Progenitor cell of endocrine pancreas (in vitro differentiated cells): ENCODE measurements around the gene ZNF568. TPM values are rescaled to one million over a fixed set of nuclear protein-coding genes. Genes with fewer than 3 reads are reported as not detected.

Experiments used
- DNase-seq: peaks from one replicate; pipeline ENCODE4 v3.0.0; 2021; ENCODE audit warnings: low spot score; ENCODE audit not compliant: unreplicated experiment
- H3K27ac Mint-ChIP-seq: 2 replicates; pipeline ENCODE4 v1.8.0; 2021; ENCODE audit warnings: mild to moderate bottlenecking, moderate library complexity, mixed read lengths
- H3K27me3 Mint-ChIP-seq: 2 replicates; pipeline ENCODE4 v1.8.0; 2021; ENCODE audit warnings: mixed read lengths
- H3K36me3 Mint-ChIP-seq: 2 replicates; pipeline ENCODE4 v1.8.0; 2022; ENCODE audit warnings: mixed read lengths; ENCODE audit not compliant: insufficient read depth
- H3K4me1 Mint-ChIP-seq: 2 replicates; pipeline ENCODE4 v1.8.0; 2021; ENCODE audit warnings: low read depth, mixed read lengths
- H3K4me3 Mint-ChIP-seq: 2 replicates; pipeline ENCODE4 v1.8.0; 2021; ENCODE audit warnings: low read depth, mild to moderate bottlenecking, moderate library complexity, mixed read lengths
- H3K9me3 Mint-ChIP-seq: 2 replicates; pipeline ENCODE4 v1.8.0; 2021; ENCODE audit warnings: low read depth, mixed read lengths
- CTCF ChIP-seq: fragments of 200-600 bp; sonication (generic); IDR thresholded peaks from one replicate; pipeline ENCODE4 v1.5.0; 2021; ENCODE audit warnings: antibody characterized with exemption, mild to moderate bottlenecking; ENCODE audit not compliant: unreplicated experiment
- total RNA-seq: library from RNA; stranded (reverse); gene quantifications from 2 replicates; pipeline ENCODE4 v1.2.1, GENCODE V29; 2021

Gene ZNF568
- total RNA-seq, 1 donor from 2014 or later = 9.0 TPM

GRCh38 chr19:37014456-37014855 lies 98.3 kb downstream of the ZNF568 start:
- peaks cover 54% of the 10 kb centered on the region for H3K9me3 Mint-ChIP-seq
- H3K36me3 Mint-ChIP-seq = peaks cover 4% of the 10 kb centered on the region

GRCh38 chr19:37045140-37045539 lies 129.0 kb downstream of the ZNF568 start:
- Mint-ChIP-seq H3K27ac (no peak overlapping the region), H3K27me3 (no peaks in the 10 kb centered on the region), H3K9me3 (peaks cover 42% of the 10 kb centered on the region), H3K36me3 (peaks cover 2% of the 10 kb centered on the region), H3K4me3 (no peak overlapping the region), H3K4me1 (no peaks in the 10 kb centered on the region)
- DNase-seq = no peak
- TF ChIP-seq CTCF = no peak

More at GRCh38 chr19:37014456-37014855, 98.3 kb downstream of the ZNF568 start:
- TF ChIP-seq CTCF = no peak
- no peak overlapping the region for H3K4me3 Mint-ChIP-seq
- DNase-seq = no peak
- H3K4me1 Mint-ChIP-seq = no peaks in the 10 kb centered on the region
- no peak overlapping the region for H3K27ac Mint-ChIP-seq
- H3K27me3 Mint-ChIP-seq = no peaks in the 10 kb centered on the region

Other genes starting within 250 kb of the ZNF568 start
- 12.2 and 14.7 TPM in 2 replicates for gene ZNF461, start 249.5 kb upstream of the ZNF568 start, total RNA-seq
- gene ZNF567, start 228.7 kb upstream of the ZNF568 start, total RNA-seq = 13.2 and 13.5 TPM in 2 replicates
- 16.7 and 17.6 TPM in 2 replicates for gene ZNF850, start 143.5 kb upstream of the ZNF568 start, total RNA-seq
- 12.1 and 13.7 TPM in 2 replicates for gene ZNF790, start 77.9 kb upstream of the ZNF568 start, total RNA-seq
- 14.7 and 17.8 TPM in 2 replicates for gene ZNF345, start 65.5 kb upstream of the ZNF568 start, total RNA-seq
- gene ZNF829, start within 50 bp of the ZNF568 start, total RNA-seq = 3.9 and 4.8 TPM in 2 replicates
- 15.9 and 19.3 TPM in 2 replicates for gene ZNF420, start 162.1 kb downstream of the ZNF568 start, total RNA-seq